GM10248 (cell line): Measurements from ENCODE around the gene GSTT2B.
"Not testable (repeated sequence)": the region's sequence is repeated elsewhere in the genome, so short reads cannot be mapped to it uniquely, and the experiment has no call there.

ENCODE experiments used
- CTCF ChIA-PET: fragments of 300-600 bp; sonication (Branson Sonifier 250); formaldehyde crosslinking; extraction: SDS; loops from one replicate; lab custom pipeline; 2021; ENCODE audit warnings: antibody characterized with exemption; lab: Yijun Ruan, JAX
- POLR2A ChIA-PET: fragments of 350-650 bp; sonication (Branson Sonifier 250); formaldehyde crosslinking; extraction: SDS; loops from one replicate; lab custom pipeline; 2020; ENCODE audit warnings: antibody characterized with exemption; lab: Yijun Ruan, JAX
- DNase-seq: peaks from one replicate; pipeline ENCODE4 v3.0.0; 2012; ENCODE audit errors: extremely low spot score
- CTCF ChIP-seq: IDR thresholded peaks from 2 replicates; pipeline ENCODE4 v1.5.1; 2012; ENCODE audit warnings: mild to moderate bottlenecking, low read depth; ENCODE audit errors: extremely low read depth, missing control alignments, control extremely low read depth

GSTT2B gene

GRCh38 chr22:23961084-23961771 is at the start of gene GSTT2B:
Gene GSTT2B (minus strand): TSS chr22:23961195. CDS start chr22:23961131, 64 bp downstream.
- CTCF ChIA-PET, DNase-seq, POLR2A ChIA-PET: not testable (repeated sequence)

- DNase-seq, result no peak
- no peak for TF ChIP-seq CTCF
- ChIA-PET CTCF (interaction anchor here (1.3 to 3.0 kb wide), 5 partner anchors 10 to 145 kb away, joined by 3 to 10 read pairs (median 5); no protein-coding TSS in a partner anchor), POLR2A (no interaction called here)
Observed at GRCh38 chr22:24010018-24010391, 49.0 kb upstream of the GSTT2B start.

GRCh38 chr22:24009227-24010017 is 48.4 kb upstream of the GSTT2B start:
- POLR2A ChIA-PET, result no interaction called here
- CTCF ChIA-PET, result interaction anchor here (1.9 to 3.0 kb wide), 3 partner anchors 17 to 146 kb away, joined by 5 to 10 read pairs (median 7); no protein-coding TSS in a partner anchor
- TF ChIP-seq CTCF, result no peak
- DNase-seq, result no peak

GRCh38 chr22:24008381-24009226 is 47.6 kb upstream of the GSTT2B start:
- CTCF ChIA-PET, result interaction anchor here (2.3 to 3.0 kb wide), 2 partner anchors 18 to 29 kb away, joined by 7 to 10 read pairs; no protein-coding TSS in a partner anchor
- no peak for DNase-seq
- POLR2A ChIA-PET, result no interaction called here
- no peak for TF ChIP-seq CTCF

- ChIA-PET CTCF (no interaction called here), POLR2A (no interaction called here)
- TF ChIP-seq CTCF, result no peak
- DNase-seq, result peak; percentile 9
Observed at GRCh38 chr22:24008022-24008283, 47.0 kb upstream of the GSTT2B start.

GRCh38 chr22:24007253-24008021 is 46.4 kb upstream of the GSTT2B start:
- TF ChIP-seq CTCF, result no peak
- CTCF ChIA-PET, result no interaction called here
- DNase-seq, result peak; percentile 8
- POLR2A ChIA-PET, result no interaction called here
